Ovary (tissue), 10 donors: ENCODE measurements around the gene ALG1. TPM values are rescaled to one million over a fixed set of nuclear protein-coding genes. Genes with fewer than 3 reads are reported as not detected.

Experiments
- DNase-seq, 5 donors: peaks; one replicate each; pipeline ENCODE4 v3.0.0-alpha.2; 2019 to 2020
- H3K27ac ChIP-seq, 2 donors: fragments of 200-600 bp; one replicate each; pipeline versions ENCODE4 v1.5.1 to v1.8.0; 2019 to 2022
- H3K27me3 ChIP-seq: fragments of 200-600 bp; one replicate; pipeline ENCODE4 v1.8.0; 2022
- H3K36me3 ChIP-seq: fragments of 200-600 bp; sonication (generic); one replicate; pipeline ENCODE4 v1.5.1; 2019
- H3K4me1 ChIP-seq: one replicate; pipeline ENCODE4 v1.8.1; 2013; ENCODE audit warnings: mild to moderate bottlenecking, moderate library complexity; ENCODE audit not compliant: insufficient read depth
- H3K4me3 ChIP-seq: fragments of 200-600 bp; sonication (generic); one replicate; pipeline ENCODE4 v1.5.1; 2017
- H3K9me3 ChIP-seq, 2 donors: fragments of 200-600 bp in 1 of 2; sonication (generic) in 1 of 2; one replicate each; pipeline versions ENCODE4 v1.5.1 to v1.8.1; 2013 to 2019; ENCODE audit warnings: mild to moderate bottlenecking in 1 of 2, moderate library complexity in 1 of 2
- CTCF ChIP-seq, 3 donors: fragments of 450-650 bp in 2 of 3; fragments of 200-600 bp in 1 of 3; IDR thresholded peaks; one replicate each; pipeline versions ENCODE4 v1.5.1 to v1.8.0; 2016 to 2022; ENCODE audit warnings: antibody characterized with exemption in 3 of 3, mild to moderate bottlenecking in 1 of 3
- EP300 ChIP-seq: sonication (generic); formaldehyde crosslinking; IDR thresholded peaks from one replicate; pipeline ENCODE4 v1.6.1; 2017; ENCODE audit warnings: antibody characterized with exemption
- POLR2A ChIP-seq: fragments of 450-650 bp; IDR thresholded peaks from one replicate; pipeline ENCODE4 v1.6.1; 2017; ENCODE audit warnings: antibody characterized with exemption, mild to moderate bottlenecking, moderate library complexity
- WGBS, 3 donors: extraction: QIAGEN DNeasy Blood & Tissue Kit in 1 of 3; methylation state at CpG; one replicate each; pipeline versions ENCODE4 v1.1.5 to v1.1.7; 2013 to 2017; 5-methylcytosine and 5-hydroxymethylcytosine counted together
- intact Hi-C, 4 donors: fragments of 100-400 bp; cut with DNase I; formaldehyde crosslinking; loops; one replicate each; pipeline versions ENCODE4 v1.11.0 to v1.15.1; 2022 to 2023
- long read RNA-seq, 3 donors: library from polyadenylated mRNA in 2 of 3; unstranded in 2 of 3; transcript quantifications; one replicate each; pipeline ENCODE4 v2.0.0 and lab custom pipeline, GENCODE V29; 2021 to 2026
- polyA plus RNA-seq, 2 donors: library from polyadenylated mRNA; stranded (reverse); fragments of 200-250 nt in 1 of 2; fragments of 350-450 nt in 1 of 2; fragmentation: Illumina TruSeq in 1 of 2; extraction: RNeasy Lipid Tissue Mini Kit (QIAGEN cat#74804) in 1 of 2; gene quantifications; one replicate each; pipeline ENCODE4 v1.2.3, GENCODE V29; 2013 to 2014
- total RNA-seq, 7 donors: library from RNA; depleted of rRNA in 2 of 7; stranded (reverse); fragments of >200 nt in 2 of 7; fragmentation: NEBNext Ultra II Directional in 3 of 7; extraction: Animal tissue kit (Norgen Biotek cat#: 25700) in 3 of 7; gene quantifications; one replicate each; pipeline versions ENCODE4 v1.1.0 to v1.2.4, GENCODE V29; 2016 to 2023
- donor health status: DM: no; HTN: no; CAD: no; lungs with moderate emphysema.
- donor health status: DM: no; HTN: no; CAD: no.
- donor health status: Bipolar disorder and iron deficiency.
- donor health status: DM: yes; HTN: yes; CAD: no.
- donor health status: DM: no; HTN: no; CAD: no.
- donor health status: DM: yes; HTN: yes; CAD: no.

ALG1 gene
- 10 to 100 TPM in 6 of 7 donors, 1 to 10 TPM in 1; 9.1 to 21.3 (median 15.5) TPM for total RNA-seq
- 10 to 100 TPM; 13.7 to 19.3 TPM for polyA plus RNA-seq
- long read RNA-seq, donor 1, transcript ALG1-201 (13 exons, 2,132 nt) = major isoform, 131 of 175 reads
- long read RNA-seq, donor 1, partial matches to known transcripts = 3 of 175 reads
- long read RNA-seq, donor 1, other reads (novel, unspliced or antisense) = 40 of 175 reads
- long read RNA-seq, donor 2, transcript ALG1-201 (13 exons, 2,132 nt) = major isoform, 19 of 20 reads
- long read RNA-seq, donor 2, partial matches to known transcripts = 0 of 20 reads
- long read RNA-seq, donor 2, other reads (novel, unspliced or antisense) = 0 of 20 reads
- long read RNA-seq, donor 3, transcript ALG1-201 (13 exons, 2,132 nt) = major isoform, 42 of 59 reads
- long read RNA-seq, donor 3, partial matches to known transcripts = 4 of 59 reads
- long read RNA-seq, donor 3, other reads (novel, unspliced or antisense) = 13 of 59 reads

GRCh38 chr16:5071681-5072333 lies at the start of gene ALG1:
Gene ALG1, plus strand, starts transcription at chr16:5071843. Its CDS starts 7 bp downstream, at chr16:5071850.
- WGBS, 3 donors = 0% methylated on average over 53 of the region's 53 CpGs
- Histone ChIP-seq H3K9me3 (no peaks in the 10 kb centered on the region), H3K4me1 (no peaks in the 10 kb centered on the region), H3K4me3 (peak within 1 kb of the TSS; percentile 64), H3K36me3 (no peaks in the 10 kb centered on the region), H3K27ac (peak within 1 kb of the TSS; percentile 18 to 60), H3K27me3 (no peaks in the 10 kb centered on the region)
- intact Hi-C loops = no loop called here
- DNase-seq = peak; percentile 89 to 96 (median 94)
- TF ChIP-seq EP300 (no peak), POLR2A (peak; percentile 65)

- H3K36me3 ChIP-seq = no peaks in the 10 kb centered on the region
- no peak overlapping the region for H3K4me3 ChIP-seq
- WGBS, 3 donors = 83% methylated on average over 6 of the region's 6 CpGs
- intact Hi-C loops = loop anchor here in 1 of 4 donors (10.0 kb wide), 1 partner anchor 58 kb away; no protein-coding TSS in a partner anchor
- TF ChIP-seq EP300 (no peak), POLR2A (no peak), CTCF (IDR thresholded peaks at IDR 0.05) (no peak)
- no peak overlapping the region for H3K27ac ChIP-seq
- peaks cover 5% of the 10 kb centered on the region for H3K4me1 ChIP-seq
- H3K9me3 ChIP-seq = no peaks in the 10 kb centered on the region
- no peak for DNase-seq
- H3K27me3 ChIP-seq = no peaks in the 10 kb centered on the region
These were observed 49.1 kb upstream of the ALG1 start for GRCh38 chr16:5022521-5022920.

- Histone ChIP-seq H3K27me3 (no peaks in the 10 kb centered on the region), H3K4me1 (peaks cover 1% of the 10 kb centered on the region), H3K9me3 (no peaks in the 10 kb centered on the region), H3K4me3 (no peak overlapping the region), H3K27ac (no peak overlapping the region), H3K36me3 (no peaks in the 10 kb centered on the region)
- intact Hi-C loops = loop anchor here in 1 of 4 donors (10.0 kb wide), 1 partner anchor 60 kb away; no protein-coding TSS in a partner anchor
- TF ChIP-seq EP300 (no peak), POLR2A (no peak), CTCF (IDR thresholded peaks at IDR 0.05) (no peak)
- 35 to 49% (median 40%) methylated on average over 4 of the region's 4 CpGs for WGBS, 3 donors
- no peak for DNase-seq
These were observed 47.0 kb upstream of the ALG1 start for GRCh38 chr16:5024632-5025031.

DNA sequence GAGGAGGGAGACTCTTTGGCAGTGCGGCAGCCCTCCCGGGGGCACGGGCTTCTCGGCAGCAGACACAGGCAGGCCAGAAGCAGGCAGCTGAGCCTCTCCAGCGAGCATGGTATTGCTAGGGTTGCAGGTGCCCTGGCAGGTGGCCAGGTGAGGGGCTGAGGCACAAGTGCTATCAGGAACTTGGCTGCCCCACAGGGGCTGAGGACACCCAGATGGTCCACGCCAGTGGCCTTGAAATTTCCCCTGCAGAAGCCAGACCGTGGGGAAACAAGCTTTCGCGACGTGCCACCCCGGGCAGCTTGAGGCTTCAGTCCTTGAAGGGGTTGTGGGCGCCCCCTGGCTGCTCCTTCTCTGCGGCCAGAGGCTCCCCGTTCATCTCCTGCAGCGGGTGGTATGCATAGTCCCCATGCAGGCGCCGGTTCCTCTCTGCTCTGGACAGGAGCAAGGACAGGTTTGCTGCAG lies 46.4 kb upstream of the ALG1 start:
- Histone ChIP-seq H3K27ac (no peak overlapping the region), H3K4me3 (no peak overlapping the region), H3K36me3 (no peaks in the 10 kb centered on the region), H3K9me3 (no peaks in the 10 kb centered on the region), H3K27me3 (no peaks in the 10 kb centered on the region), H3K4me1 (no peaks in the 10 kb centered on the region)
- intact Hi-C loops = loop anchor here in 1 of 4 donors (10.0 kb wide), 1 partner anchor 60 kb away; no protein-coding TSS in a partner anchor
- DNase-seq = peak; percentile 32 to 70 (median 41)
- TF ChIP-seq CTCF (IDR thresholded peaks at IDR 0.05) (no peak), POLR2A (no peak), EP300 (no peak)
- WGBS, 3 donors = 27 to 48% (median 31%) methylated on average over 16 to 17 of the region's 17 CpGs
